Uterus (tissue), 4 donors: ENCODE results near the gene NPFFR1. TPM values are rescaled to one million over a fixed set of nuclear protein-coding genes. Genes with fewer than 3 reads are reported as not detected.

Experiments used
- DNase-seq, 2 donors: peaks; one replicate each; pipeline ENCODE4 v3.0.0-alpha.2; 2019 to 2020
- H3K27ac ChIP-seq, 2 donors: fragments of 200-600 bp; sonication (generic); 1 replicate in 1 of 2; 2 replicates in 1 of 2; pipeline ENCODE4 v1.5.1; 2016 to 2018
- H3K27me3 ChIP-seq, 2 donors: fragments of 200-600 bp; sonication (generic); one replicate each; pipeline ENCODE4 v1.5.1; 2018 to 2019; ENCODE audit warnings: control low read depth in 1 of 2
- H3K36me3 ChIP-seq, 2 donors: fragments of 200-600 bp; sonication (generic); one replicate each; pipeline ENCODE4 v1.5.1; 2019; ENCODE audit warnings: control low read depth in 1 of 2
- H3K4me1 ChIP-seq, 2 donors: fragments of 200-600 bp; sonication (generic); one replicate each; pipeline ENCODE4 v1.5.1; 2018 to 2019; ENCODE audit warnings: control low read depth in 1 of 2
- H3K4me3 ChIP-seq, 2 donors: fragments of 200-600 bp; sonication (generic); 1 replicate in 1 of 2; 2 replicates in 1 of 2; pipeline ENCODE4 v1.5.1; 2018 to 2019; ENCODE audit warnings: mild to moderate bottlenecking in 1 of 2
- H3K9me3 ChIP-seq, 2 donors: fragments of 200-600 bp; sonication (generic); one replicate each; pipeline ENCODE4 v1.5.1; 2019; ENCODE audit warnings: control low read depth in 1 of 2
- CTCF ChIP-seq, 4 experiments: fragments of 200-600 bp in 2 of 4; fragments of 450-650 bp in 2 of 4; sonication (generic) in 2 of 4; IDR thresholded peaks; one replicate each; pipeline ENCODE4 v1.5.1; 2016 to 2019; ENCODE audit warnings: antibody characterized with exemption in 4 of 4, mild to moderate bottlenecking in 2 of 4, moderate library complexity in 1 of 4
- POLR2A ChIP-seq, 2 donors: fragments of 450-650 bp; IDR thresholded peaks; one replicate each; pipeline ENCODE4 v1.6.1; 2016; ENCODE audit warnings: antibody characterized with exemption in 2 of 2, mild to moderate bottlenecking in 1 of 2, moderate library complexity in 1 of 2
- intact Hi-C: fragments of 100-400 bp; cut with DNase I; formaldehyde crosslinking; loops from one replicate; pipeline ENCODE4 v1.15.1; 2023; ENCODE audit warnings: low total_unique reads
- total RNA-seq, 4 donors: library from RNA; depleted of rRNA in 3 of 4; stranded (reverse); fragments of >200 nt in 3 of 4; gene quantifications; one replicate each; pipeline versions ENCODE4 v1.1.0 to v1.2.4, GENCODE V29; 2014 to 2023
- donor health status: DM: yes; HTN: yes; CAD: no.

The NPFFR1 gene
- total RNA-seq, 4 donors from 2014 or later, result 0.43 to 2.1 TPM; not detected in 2

- H3K4me1 ChIP-seq, result peaks cover 0 to 4% of the 10 kb centered on the region in 2 donors
- no peaks in the 10 kb centered on the region for H3K9me3 ChIP-seq
- intact Hi-C loops, result no loop called here
- TF ChIP-seq POLR2A (IDR thresholded peaks at IDR 0.05) (no peak), CTCF (IDR thresholded peaks at IDR 0.05) (no peak)
- no peak for DNase-seq
- peaks cover 3 to 11% of the 10 kb centered on the region in 2 donors for H3K27me3 ChIP-seq
- H3K4me3 ChIP-seq, result no peak overlapping the region
- no peak overlapping the region for H3K27ac ChIP-seq
- no peaks in the 10 kb centered on the region for H3K36me3 ChIP-seq
Measured at GRCh38 chr10:70289739-70290138, 5.9 kb upstream of the NPFFR1 start.

- H3K27ac ChIP-seq, result no peak overlapping the region
- peaks cover 17 to 20% of the 10 kb centered on the region in 2 donors for H3K27me3 ChIP-seq
- no peaks in the 10 kb centered on the region for H3K9me3 ChIP-seq
- H3K4me1 ChIP-seq, result peaks cover 0 to 10% of the 10 kb centered on the region in 2 donors
- no peak overlapping the region for H3K4me3 ChIP-seq
- TF ChIP-seq CTCF (IDR thresholded peaks at IDR 0.05) (no peak), POLR2A (IDR thresholded peaks at IDR 0.05) (no peak)
- intact Hi-C loops, result no loop called here
- H3K36me3 ChIP-seq, result no peaks in the 10 kb centered on the region
- DNase-seq, result no peak
Measured at GRCh38 chr10:70286616-70287015, 2.8 kb upstream of the NPFFR1 start.

- Histone ChIP-seq H3K27me3 (peaks cover 17 to 20% of the 10 kb centered on the region in 2 donors), H3K36me3 (no peaks in the 10 kb centered on the region), H3K27ac (no peak overlapping the region), H3K4me1 (peaks cover 0 to 10% of the 10 kb centered on the region in 2 donors), H3K4me3 (no peak overlapping the region), H3K9me3 (no peaks in the 10 kb centered on the region)
- intact Hi-C loops, result no loop called here
- no peak for DNase-seq
- TF ChIP-seq POLR2A (IDR thresholded peaks at IDR 0.05) (no peak), CTCF (IDR thresholded peaks at IDR 0.05) (no peak)
Measured at GRCh38 chr10:70285476-70285831, 1.6 kb upstream of the NPFFR1 start.

- intact Hi-C loops, result no loop called here
- Histone ChIP-seq H3K4me3 (no peak overlapping the region), H3K36me3 (no peaks in the 10 kb centered on the region), H3K27me3 (peaks cover 17 to 20% of the 10 kb centered on the region in 2 donors), H3K4me1 (peaks cover 0 to 6% of the 10 kb centered on the region in 2 donors), H3K27ac (no peak overlapping the region), H3K9me3 (no peaks in the 10 kb centered on the region)
- no peak for TF ChIP-seq POLR2A (IDR thresholded peaks at IDR 0.05)
- TF ChIP-seq CTCF (IDR thresholded peaks at IDR 0.05), result no peak
- DNase-seq, result no peak
Measured at GRCh38 chr10:70284542-70285475, 1.0 kb upstream of the NPFFR1 start.

GRCh38 chr10:70283071-70283444, 746 bp downstream of the NPFFR1 start:
- intact Hi-C loops, result no loop called here
- H3K9me3 ChIP-seq, result no peaks in the 10 kb centered on the region
- no peaks in the 10 kb centered on the region for H3K36me3 ChIP-seq
- peaks cover 0 to 6% of the 10 kb centered on the region in 2 donors for H3K4me1 ChIP-seq
- H3K27ac ChIP-seq, result no peak overlapping the region
- no peak overlapping the region for H3K4me3 ChIP-seq
- TF ChIP-seq CTCF (IDR thresholded peaks at IDR 0.05) (no peak), POLR2A (IDR thresholded peaks at IDR 0.05) (no peak)
- no peak for DNase-seq
- peaks cover 17 to 20% of the 10 kb centered on the region in 2 donors for H3K27me3 ChIP-seq
